GM21447 (cell line): ENCODE data around the gene PEDS1.
"Not testable (repeated sequence)": the region's sequence is repeated elsewhere in the genome, so short reads cannot be mapped to it uniquely, and the experiment has no call there.

ENCODE experiments used
- ATAC-seq: cut with Tn5 transposase; IDR thresholded peaks from one replicate; pipeline ENCODE4 v1.9.1; 2021; ENCODE audit not compliant: unreplicated experiment

PEDS1 gene

DNA sequence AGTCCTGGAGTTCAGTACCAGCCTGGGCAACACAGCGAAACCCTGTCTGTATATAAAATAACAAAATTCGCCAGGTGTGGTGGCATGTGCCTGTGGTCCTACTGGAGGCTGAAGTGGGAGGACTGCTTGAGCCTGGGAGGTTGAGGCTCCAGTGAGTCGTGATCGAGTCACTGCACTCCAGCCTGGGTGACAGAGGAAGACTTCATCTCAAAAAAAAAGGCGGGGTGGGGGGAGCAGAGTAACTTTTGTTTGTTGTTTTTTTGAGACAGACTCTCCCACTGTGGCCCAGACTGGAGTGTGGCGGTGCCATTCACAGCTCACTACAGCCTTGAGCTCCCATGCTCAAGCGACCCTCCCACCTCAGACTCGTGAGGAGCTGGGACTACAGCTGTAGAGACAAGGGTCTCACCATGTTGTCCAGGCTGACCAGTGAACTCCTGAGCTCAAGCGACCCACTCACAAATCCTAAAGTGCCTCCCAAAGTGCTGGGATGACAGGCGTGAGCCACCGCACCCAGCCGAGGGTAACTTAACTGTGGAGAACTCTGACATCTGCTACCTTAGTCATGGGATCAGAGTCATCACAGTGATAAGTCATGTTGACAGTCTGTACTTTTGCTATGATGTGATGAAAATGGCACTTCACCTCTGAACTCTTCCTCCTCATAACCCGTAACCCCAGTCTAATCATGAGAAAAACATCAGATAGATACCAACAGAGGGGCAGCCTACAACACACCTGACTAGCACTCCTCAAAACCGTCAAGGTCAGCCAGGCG lies 16.5 kb downstream of the PEDS1 start:
- no peak for ATAC-seq

GRCh38 chr20:50135157-50135556 lies 18.4 kb downstream of the PEDS1 start:
- ATAC-seq: not testable (repeated sequence)

DNA sequence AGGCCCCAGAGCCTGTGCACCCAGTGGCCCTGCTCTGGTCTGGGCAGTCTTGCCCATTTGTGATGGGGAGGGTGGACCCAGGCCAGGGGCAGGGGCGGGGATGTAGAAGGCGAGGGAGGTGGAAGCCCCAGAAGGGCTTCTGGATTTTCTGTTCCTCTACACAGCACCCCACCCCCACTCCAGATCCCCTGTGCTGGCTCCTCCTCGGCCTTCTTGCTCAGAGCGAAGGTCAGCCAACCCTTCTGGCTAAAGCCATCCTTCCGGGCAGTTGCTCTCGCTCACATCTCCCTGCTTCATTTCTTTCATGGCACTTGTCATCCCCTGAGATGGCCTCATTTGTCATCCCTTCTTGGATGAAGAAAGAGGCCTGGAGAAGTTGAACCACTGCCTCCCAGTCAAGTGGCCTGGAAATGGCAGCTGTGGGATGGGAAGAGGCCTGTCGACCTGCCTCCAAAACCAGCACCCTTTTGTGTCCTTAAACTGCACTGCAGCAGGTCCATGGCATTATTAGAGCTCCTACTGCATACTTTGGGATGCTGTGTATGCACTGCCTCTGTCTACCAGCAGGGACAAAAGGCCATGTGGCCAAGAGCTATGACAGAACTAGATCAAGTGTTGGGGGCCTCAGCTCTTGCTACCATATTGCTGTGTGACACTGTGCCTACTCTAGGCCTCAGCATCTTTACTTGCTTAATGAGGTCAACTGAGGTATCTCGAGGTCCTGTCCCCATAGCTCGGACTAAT lies 19.9 kb downstream of the PEDS1 start:
- no peak for ATAC-seq

DNA sequence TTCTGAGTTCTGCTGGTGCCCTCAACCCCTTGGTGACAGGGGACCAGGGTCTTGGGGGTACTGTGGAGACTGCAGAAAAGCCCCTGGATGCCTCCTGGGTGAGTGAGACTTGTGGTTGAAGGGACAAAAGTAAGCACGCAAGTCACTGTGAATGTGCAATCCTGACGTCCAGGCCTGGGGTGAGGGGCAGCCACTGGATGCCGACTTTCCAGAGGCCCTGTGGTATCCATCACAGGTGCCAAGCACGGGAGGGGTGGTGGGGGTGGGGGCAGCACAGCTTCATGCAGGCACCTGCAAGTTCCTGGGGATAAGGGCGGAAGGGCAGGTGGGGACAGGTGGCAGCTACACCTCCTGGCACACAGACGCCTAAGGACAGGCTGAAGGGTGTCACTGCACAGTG lies 20.5 kb downstream of the PEDS1 start:
- no peak for ATAC-seq

- ATAC-seq: no peak
These were observed 22.5 kb downstream of the PEDS1 start for GRCh38 chr20:50130995-50131394.

DNA sequence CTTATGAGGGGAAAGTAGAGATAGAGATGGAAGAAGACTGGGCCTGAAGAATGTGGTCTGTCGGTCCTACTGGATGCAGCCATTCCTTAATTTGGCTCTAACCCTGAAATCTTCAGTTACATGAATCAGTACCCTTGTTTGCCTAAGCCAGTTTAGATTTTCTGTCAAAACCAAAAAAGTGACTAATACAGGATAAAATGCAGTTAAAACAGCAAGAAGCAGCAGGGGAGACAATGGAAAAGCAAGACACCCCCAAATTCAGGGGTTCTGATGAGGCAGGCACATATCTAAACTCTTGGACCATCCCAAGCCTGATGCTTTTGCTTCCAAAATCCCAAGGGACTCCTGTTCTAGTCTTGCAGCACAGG lies 23.2 kb downstream of the PEDS1 start:
- ATAC-seq: no peak

GRCh38 chr20:50129662-50130355 lies 23.7 kb downstream of the PEDS1 start:
- ATAC-seq: no peak

- ATAC-seq: no peak
These were observed 25.0 kb downstream of the PEDS1 start for GRCh38 chr20:50128520-50128905.

DNA sequence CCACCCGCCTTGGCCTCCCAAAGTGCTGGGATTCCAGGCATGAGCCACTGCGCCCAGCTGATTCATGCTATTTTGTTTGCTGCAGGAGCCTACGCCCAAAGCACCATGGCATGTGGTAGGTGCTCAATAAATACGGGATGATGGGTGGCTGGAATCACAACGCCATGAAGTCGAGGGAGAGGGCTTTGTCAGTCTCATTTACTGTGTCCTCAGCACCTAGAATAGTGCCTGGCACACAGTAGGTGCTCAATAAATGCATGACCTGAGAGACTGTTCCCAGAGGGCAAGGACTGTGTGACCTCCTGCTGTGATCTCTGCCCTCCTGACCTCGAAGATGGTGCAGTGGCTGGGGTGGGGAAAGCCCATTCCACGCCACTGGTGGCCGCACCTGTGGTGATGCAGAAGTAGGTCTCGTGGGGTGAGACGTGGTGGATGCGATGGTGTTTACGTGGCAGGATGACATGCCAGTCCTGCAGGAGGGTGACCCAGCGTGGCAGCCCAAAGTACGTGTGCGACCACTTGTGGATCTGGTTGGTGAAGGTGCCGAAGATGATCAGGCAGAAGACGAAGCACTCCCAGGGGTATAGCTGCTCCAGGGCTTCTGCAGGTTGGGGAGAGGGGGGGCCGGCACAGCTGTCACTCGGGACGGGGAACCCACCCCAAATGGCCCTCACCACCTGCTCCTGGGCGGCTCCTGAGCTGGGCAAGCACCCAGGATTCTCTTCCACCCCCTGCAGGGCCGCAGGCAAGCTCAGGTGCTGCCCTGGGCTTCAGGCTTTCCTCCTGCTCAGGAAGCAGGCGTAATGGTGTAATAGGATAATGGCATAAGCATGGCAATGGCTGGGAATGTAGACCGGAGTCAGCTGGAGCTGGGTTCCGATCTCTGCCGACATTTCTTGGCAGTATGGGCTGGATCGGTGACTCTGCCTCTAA lies 25.7 kb downstream of the PEDS1 start:
- ATAC-seq: no peak

GRCh38 chr20:50126662-50127061 lies 26.9 kb downstream of the PEDS1 start:
- ATAC-seq: no peak

GRCh38 chr20:50125279-50125678 lies 28.2 kb downstream of the PEDS1 start:
- no peak for ATAC-seq

DNA sequence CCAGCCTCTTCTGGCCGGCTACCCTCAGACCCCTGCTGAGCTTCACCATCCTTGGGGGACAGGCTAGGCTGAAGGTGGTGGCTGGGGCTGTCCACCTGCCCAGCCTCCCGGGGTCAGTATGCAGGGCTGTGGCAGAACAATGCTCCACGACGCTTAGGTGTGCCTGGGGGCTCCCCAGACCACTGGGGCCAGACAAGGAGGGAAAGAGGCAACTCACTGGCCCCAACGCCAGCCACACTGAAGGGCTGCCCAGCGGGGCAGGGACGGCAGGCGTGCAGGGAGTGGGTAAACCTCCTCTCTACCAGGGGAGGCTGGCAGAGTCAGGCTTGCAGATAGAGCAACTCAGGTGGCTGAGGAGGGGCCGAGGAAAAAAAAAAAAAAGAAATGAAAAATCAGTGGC lies 29.0 kb downstream of the PEDS1 start:
- no peak for ATAC-seq

- no peak for ATAC-seq
These were observed 30.1 kb downstream of the PEDS1 start for GRCh38 chr20:50123418-50123817.

DNA sequence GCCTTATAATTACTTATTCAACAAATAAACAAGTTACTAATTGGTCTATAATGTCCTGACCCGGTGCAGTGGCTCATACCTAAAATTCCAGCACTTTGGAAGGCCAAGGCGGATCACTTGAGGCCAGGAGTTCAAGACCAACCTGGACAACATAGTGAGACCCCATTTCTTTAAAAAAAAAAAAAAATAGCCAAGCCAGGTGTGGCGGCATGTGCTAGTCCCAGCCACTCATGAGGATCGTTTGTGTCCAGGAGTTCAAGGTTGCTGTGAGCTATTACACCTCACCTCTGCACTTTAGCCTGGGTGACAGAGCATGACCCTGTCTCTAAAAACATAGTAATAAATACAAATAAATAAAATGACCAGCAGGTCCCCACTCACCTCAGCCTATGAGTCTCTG lies 30.8 kb downstream of the PEDS1 start:
- no peak for ATAC-seq

DNA sequence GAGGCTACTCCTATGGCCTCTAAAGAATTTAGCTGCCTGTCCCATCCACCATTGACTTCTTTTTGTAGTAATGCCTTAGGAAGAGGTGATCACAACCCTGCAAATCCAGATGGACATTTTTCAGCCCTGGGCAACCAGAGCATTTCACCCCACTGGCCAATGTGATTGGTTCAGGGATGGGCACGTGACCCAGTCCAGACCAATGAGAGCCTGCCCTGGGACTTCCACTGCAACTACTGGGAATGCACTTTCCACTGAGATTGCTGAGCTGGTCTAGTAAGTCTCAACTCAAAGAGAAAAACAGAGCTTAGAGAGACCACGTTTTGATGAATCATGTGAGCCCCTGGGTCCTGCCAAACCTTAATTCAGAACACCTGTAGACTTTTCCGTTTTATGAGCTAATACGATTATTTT lies 31.7 kb downstream of the PEDS1 start:
- ATAC-seq: no peak

GRCh38 chr20:50120935-50121693 lies 32.4 kb downstream of the PEDS1 start:
- ATAC-seq: no peak

DNA sequence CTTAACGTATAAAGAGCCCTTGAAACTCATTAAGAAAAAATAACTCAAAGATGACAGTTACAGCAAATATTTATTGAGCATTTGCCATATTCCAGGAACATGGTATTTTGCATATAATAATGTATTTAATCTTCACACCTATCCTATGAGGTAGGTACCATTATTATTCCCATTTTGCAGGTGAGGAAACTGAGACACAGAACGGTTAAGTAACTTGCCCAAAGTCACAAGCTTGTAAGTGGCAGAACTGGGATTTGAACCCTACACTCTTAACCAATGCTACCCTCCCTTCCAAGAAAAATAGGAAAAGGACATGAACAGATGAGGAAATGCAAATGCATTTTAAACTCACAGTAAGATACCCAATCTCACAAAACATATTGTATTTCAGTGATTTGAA lies 35.3 kb downstream of the PEDS1 start:
- ATAC-seq: no peak

GRCh38 chr20:50116368-50116999 lies 37.0 kb downstream of the PEDS1 start:
- ATAC-seq: no peak

- peak; percentile 63 for ATAC-seq
These were observed 37.7 kb downstream of the PEDS1 start for GRCh38 chr20:50115591-50116367.
